Omental fat pad (tissue), 4 donors: ENCODE measurements around the gene MFRP. TPM values are rescaled to one million over a fixed set of nuclear protein-coding genes. Genes with fewer than 3 reads are reported as not detected.

Experiments
- ATAC-seq: fragments of 150-250 bp; one replicate; pipeline ENCODE4 v1.9.1; 2016; ENCODE audit warnings: mild to moderate bottlenecking, moderate library complexity; ENCODE audit not compliant: low FRiP score
- DNase-seq: peaks from one replicate; pipeline ENCODE4 v3.0.0-alpha.2; 2019; ENCODE audit warnings: low spot score
- total RNA-seq, 4 donors: library from RNA; depleted of rRNA; stranded (reverse); fragments of >200 nt; gene quantifications; one replicate each; pipeline ENCODE4 v1.1.0, GENCODE V29; 2016
- TF ChIP-seq, protein P1 (sequence below), 3 donors: fragments of 450-650 bp; IDR thresholded peaks; one replicate each; pipeline ENCODE4 v1.5.1; 2016 to 2017; ENCODE audit warnings: antibody characterized with exemption in 3 of 3, mild to moderate bottlenecking in 3 of 3, moderate library complexity in 2 of 3

Gene MFRP
- total RNA-seq, 4 donors from 2014 or later, result not detected

DNA sequence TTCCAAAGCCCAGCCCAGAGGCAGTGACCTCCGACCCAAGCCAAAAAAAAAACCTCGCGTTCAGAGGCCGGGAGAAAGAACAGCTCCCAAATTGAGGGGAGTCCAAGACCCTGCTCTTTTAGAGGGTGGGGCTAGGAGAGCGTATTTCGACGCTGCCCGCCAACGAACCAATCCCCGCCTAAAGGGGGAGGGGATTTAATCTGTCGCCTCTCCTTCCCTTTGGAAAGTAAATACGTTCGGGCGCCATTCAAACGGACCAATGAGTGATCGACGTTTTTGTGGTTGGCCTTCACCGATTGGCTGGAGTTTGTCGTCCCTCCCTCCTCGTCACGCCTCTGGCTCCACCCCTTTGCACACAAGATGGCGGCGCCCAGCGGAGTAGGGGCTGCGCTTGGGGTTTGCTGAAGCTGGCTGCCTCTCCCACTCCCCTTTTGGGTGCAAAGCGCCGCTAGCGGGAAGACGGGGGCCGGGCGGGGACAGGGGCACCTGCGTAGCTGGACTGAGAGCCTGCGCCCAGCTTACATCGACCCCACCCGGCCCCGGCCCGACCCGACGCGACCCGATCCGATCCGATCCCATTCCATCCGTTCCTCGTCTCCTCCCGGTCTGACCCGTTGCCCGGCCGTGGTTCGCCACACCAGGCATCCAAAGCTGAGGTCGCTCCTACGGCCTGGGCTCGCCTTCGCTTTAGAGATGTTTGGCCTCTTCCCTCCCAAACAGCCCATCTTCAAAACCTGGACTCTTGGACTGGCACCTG, 12.2 kb downstream of the MFRP start, which contains the start of gene RNF26:
Gene RNF26, plus strand, starts transcription at position 354 of the 757 bp plus-strand sequence. CDS start 596 bp downstream, outside the sequence.
- ATAC-seq (peak; percentile 90), DNase-seq (peak; percentile 85)
- TF ChIP-seq, protein P1, sequence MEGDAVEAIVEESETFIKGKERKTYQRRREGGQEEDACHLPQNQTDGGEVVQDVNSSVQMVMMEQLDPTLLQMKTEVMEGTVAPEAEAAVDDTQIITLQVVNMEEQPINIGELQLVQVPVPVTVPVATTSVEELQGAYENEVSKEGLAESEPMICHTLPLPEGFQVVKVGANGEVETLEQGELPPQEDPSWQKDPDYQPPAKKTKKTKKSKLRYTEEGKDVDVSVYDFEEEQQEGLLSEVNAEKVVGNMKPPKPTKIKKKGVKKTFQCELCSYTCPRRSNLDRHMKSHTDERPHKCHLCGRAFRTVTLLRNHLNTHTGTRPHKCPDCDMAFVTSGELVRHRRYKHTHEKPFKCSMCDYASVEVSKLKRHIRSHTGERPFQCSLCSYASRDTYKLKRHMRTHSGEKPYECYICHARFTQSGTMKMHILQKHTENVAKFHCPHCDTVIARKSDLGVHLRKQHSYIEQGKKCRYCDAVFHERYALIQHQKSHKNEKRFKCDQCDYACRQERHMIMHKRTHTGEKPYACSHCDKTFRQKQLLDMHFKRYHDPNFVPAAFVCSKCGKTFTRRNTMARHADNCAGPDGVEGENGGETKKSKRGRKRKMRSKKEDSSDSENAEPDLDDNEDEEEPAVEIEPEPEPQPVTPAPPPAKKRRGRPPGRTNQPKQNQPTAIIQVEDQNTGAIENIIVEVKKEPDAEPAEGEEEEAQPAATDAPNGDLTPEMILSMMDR (IDR thresholded peaks at IDR 0.05), result no peak

DNA sequence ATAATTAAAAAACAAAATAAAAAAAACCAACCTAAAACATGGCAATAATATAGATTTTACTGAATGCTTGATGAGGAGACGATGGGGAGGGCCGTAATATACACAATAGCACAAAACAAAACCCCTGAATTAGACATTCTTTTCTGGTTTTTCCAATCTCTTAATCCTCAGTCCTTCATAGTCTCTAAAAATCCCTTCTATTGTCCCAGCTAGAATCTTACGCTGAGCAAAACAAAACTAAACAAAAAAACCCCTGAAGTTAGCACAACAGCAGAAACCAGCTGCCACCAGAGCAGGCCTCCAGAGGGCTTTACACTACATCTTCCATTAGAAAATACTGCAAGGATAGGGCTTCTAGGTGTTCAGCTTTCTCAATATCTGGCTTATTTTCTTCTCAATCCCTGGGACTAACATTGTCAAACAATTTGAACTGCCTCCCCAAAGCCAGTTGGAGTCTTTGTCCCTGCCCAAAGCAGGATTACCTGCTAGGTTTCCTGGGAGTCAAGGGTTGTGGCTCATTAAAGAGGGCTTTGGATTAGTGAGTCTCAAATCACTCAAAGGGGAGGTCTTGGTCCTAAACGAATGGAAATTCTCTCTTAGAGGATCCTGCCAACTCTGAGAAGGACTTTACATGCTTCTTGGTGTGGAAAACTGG, 14.3 kb downstream of the MFRP start:
- no peak for DNase-seq
- ATAC-seq, result no peak
- TF ChIP-seq, protein P1 (IDR thresholded peaks at IDR 0.05), result no peak

DNA sequence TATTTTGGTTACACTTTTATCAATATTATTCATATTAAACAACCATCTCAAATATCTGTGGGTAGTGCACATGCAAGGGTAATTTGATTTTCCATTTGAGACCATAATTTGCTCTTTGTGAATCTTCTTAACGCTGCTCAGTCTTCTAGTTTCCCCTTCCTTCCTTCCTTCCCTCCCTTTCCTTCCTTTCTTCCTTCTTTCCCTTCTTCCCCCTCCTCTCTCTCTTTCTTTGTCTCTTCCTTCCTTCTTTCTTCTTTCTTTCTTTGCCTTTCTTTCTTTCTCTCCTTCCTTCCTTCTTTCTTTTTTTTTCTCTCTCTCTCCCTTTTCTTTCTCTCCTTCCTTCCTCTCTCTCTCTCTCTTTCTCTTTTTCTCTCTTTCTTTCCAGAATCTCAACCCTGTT, 16.3 kb downstream of the MFRP start:
- no peak for DNase-seq
- ATAC-seq, result no peak
- TF ChIP-seq, protein P1 (IDR thresholded peaks at IDR 0.05), result no peak

DNA sequence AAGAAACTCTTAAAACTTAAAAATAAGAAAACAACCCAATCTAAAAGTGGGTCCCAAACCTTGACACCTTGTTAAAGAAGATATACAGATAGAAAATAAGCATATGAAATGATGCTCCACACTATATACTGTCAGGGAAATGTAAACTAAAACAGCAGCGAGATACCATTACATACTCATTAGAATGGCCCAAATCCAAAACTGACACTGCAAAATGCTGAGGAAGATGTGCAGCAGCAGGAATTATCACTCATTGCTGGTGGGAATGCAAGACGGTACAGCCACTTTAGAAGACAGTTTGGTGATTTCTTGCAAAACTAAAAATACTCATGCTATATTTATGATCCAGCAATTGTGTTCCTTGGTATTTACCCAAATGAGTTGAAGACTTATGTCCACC, 17.2 kb downstream of the MFRP start:
- ATAC-seq (no peak), DNase-seq (no peak)
- TF ChIP-seq, protein P1 (IDR thresholded peaks at IDR 0.05), result no peak

DNA sequence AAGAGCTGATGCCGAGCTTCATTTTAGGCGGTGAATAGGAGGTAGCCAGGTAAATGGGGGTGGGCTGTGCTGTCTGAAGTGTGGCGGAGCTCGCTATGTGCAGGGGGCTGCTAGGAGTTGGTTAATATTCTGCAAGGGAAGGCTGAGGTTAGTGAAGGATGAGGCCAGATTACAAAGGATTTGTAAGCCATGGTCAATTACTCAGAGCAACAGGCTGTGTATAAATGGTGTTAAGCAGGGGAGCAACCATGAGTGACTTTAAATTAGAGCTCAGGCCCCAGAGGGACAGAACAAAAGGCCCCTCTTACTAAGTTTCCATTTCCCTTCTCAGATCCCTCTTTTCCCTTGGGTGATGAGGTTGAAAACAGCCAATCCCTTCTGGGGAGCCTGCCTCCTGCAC, 22.3 kb downstream of the MFRP start:
- no peak for DNase-seq
- no peak for ATAC-seq
- TF ChIP-seq, protein P1 (IDR thresholded peaks at IDR 0.05), result no peak

DNA sequence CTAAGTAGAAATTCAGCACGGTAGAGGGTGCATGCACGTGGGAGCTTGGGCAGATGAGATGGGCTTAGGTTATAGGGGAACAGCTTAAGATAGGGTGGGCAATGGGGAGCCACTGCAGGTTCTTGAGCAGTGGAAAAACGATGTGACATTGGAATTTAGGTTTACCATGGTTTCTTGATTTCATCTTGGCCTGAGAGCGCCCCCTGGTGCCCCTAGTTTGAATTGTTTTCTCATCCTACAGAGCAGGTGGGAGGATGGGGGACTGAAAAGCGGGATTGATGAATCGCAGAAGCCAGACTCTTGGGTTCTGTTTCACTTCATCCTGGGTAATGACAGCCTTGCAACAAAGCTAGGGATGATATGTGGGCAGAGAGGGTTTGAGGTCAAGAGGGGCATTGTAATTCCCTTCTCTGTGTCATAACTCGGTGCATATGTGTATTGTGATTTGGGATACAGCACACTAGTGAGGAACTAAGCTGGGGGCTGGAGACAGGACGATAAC, 22.9 kb downstream of the MFRP start:
- TF ChIP-seq, protein P1 (IDR thresholded peaks at IDR 0.05), result peak in 1 of 3 donors; percentile 24
- DNase-seq (peak; percentile 99), ATAC-seq (no peak)
